IPS-18c (cell line): Measurements from ENCODE around the gene OPCML.

ENCODE experiments used
- H3K4me3 ChIP-seq: 2 replicates; pipeline ENCODE4 v1.7.0; 2013; ENCODE audit warnings: low read depth, mild to moderate bottlenecking, low read length, moderate library complexity; ENCODE audit not compliant: insufficient read depth
- H3K9me3 ChIP-seq: one replicate; pipeline ENCODE4 v1.6.1; 2013; ENCODE audit warnings: mild to moderate bottlenecking, low read length, moderate library complexity; ENCODE audit not compliant: control insufficient read depth, insufficient read depth

The OPCML gene

GRCh38 chr11:132604431-132604830, 927.9 kb downstream of the OPCML start:
- no peak overlapping the region for H3K4me3 ChIP-seq
- H3K9me3 ChIP-seq: no peaks in the 10 kb centered on the region

GRCh38 chr11:132601875-132602274, 930.4 kb downstream of the OPCML start:
- H3K4me3 ChIP-seq: no peak overlapping the region
- no peaks in the 10 kb centered on the region for H3K9me3 ChIP-seq

GRCh38 chr11:132595711-132596134, 936.6 kb downstream of the OPCML start:
- no peak overlapping the region for H3K4me3 ChIP-seq
- no peaks in the 10 kb centered on the region for H3K9me3 ChIP-seq

GRCh38 chr11:132595246-132595645, 937.1 kb downstream of the OPCML start:
- H3K4me3 ChIP-seq: no peak overlapping the region
- H3K9me3 ChIP-seq: no peaks in the 10 kb centered on the region

GRCh38 chr11:132590986-132591385, 941.3 kb downstream of the OPCML start:
- Histone ChIP-seq H3K9me3 (no peaks in the 10 kb centered on the region), H3K4me3 (no peak overlapping the region)

GRCh38 chr11:132590554-132590953, 941.7 kb downstream of the OPCML start:
- Histone ChIP-seq H3K9me3 (no peaks in the 10 kb centered on the region), H3K4me3 (no peak overlapping the region)

GRCh38 chr11:132589791-132590190, 942.5 kb downstream of the OPCML start:
- Histone ChIP-seq H3K4me3 (no peak overlapping the region), H3K9me3 (no peaks in the 10 kb centered on the region)

GRCh38 chr11:132588366-132588765, 943.9 kb downstream of the OPCML start:
- no peaks in the 10 kb centered on the region for H3K9me3 ChIP-seq
- no peak overlapping the region for H3K4me3 ChIP-seq

- Histone ChIP-seq H3K4me3 (no peak overlapping the region), H3K9me3 (no peaks in the 10 kb centered on the region)
Observed at GRCh38 chr11:132587716-132588115, 944.6 kb downstream of the OPCML start.

GRCh38 chr11:132586801-132587200, 945.5 kb downstream of the OPCML start:
- no peaks in the 10 kb centered on the region for H3K9me3 ChIP-seq
- no peak overlapping the region for H3K4me3 ChIP-seq

- Histone ChIP-seq H3K4me3 (no peak overlapping the region), H3K9me3 (no peaks in the 10 kb centered on the region)
Observed at GRCh38 chr11:132579634-132580327, 952.5 kb downstream of the OPCML start.

GRCh38 chr11:132579136-132579535, 953.2 kb downstream of the OPCML start:
- H3K9me3 ChIP-seq: no peaks in the 10 kb centered on the region
- no peak overlapping the region for H3K4me3 ChIP-seq

- Histone ChIP-seq H3K9me3 (no peaks in the 10 kb centered on the region), H3K4me3 (no peak overlapping the region)
Observed at GRCh38 chr11:132578580-132578979, 953.7 kb downstream of the OPCML start.

- no peaks in the 10 kb centered on the region for H3K9me3 ChIP-seq
- H3K4me3 ChIP-seq: no peak overlapping the region
Observed at GRCh38 chr11:132576706-132577105, 955.6 kb downstream of the OPCML start.

GRCh38 chr11:132564091-132564885, 968.0 kb downstream of the OPCML start:
- peaks cover 2% of the 10 kb centered on the region for H3K9me3 ChIP-seq
- no peak overlapping the region for H3K4me3 ChIP-seq

GRCh38 chr11:132563050-132563449, 969.3 kb downstream of the OPCML start:
- Histone ChIP-seq H3K9me3 (peaks cover 2% of the 10 kb centered on the region), H3K4me3 (no peak overlapping the region)

- peaks cover 2% of the 10 kb centered on the region for H3K9me3 ChIP-seq
Observed at GRCh38 chr11:132561937-132562336, 970.4 kb downstream of the OPCML start.

GRCh38 chr11:132559331-132560036, 972.8 kb downstream of the OPCML start:
- Histone ChIP-seq H3K4me3 (no peak overlapping the region), H3K9me3 (peaks cover 2% of the 10 kb centered on the region)

More at GRCh38 chr11:132561937-132562336, 970.4 kb downstream of the OPCML start:
- H3K4me3 ChIP-seq: no peak overlapping the region
